GM06990 (cell line): Measurements from ENCODE around the gene LNP1.
"Not testable (repeated sequence)": the region's sequence is repeated elsewhere in the genome, so short reads cannot be mapped to it uniquely, and the experiment has no call there.

ENCODE experiments used
- DNase-seq: peaks from one replicate; pipeline ENCODE4 v3.0.0-alpha.2; 2011; ENCODE audit not compliant: insufficient read length; ENCODE audit errors: extremely low read depth
- H3K27me3 ChIP-seq: replicated peaks from 2 replicates; pipeline ENCODE4 v1.6.0; 2011; ENCODE audit warnings: low read length; ENCODE audit not compliant: control insufficient read depth, insufficient read depth
- H3K36me3 ChIP-seq: 2 replicates; pipeline ENCODE4 v1.5.1; 2011; ENCODE audit warnings: low read length; ENCODE audit not compliant: control insufficient read depth, insufficient read depth
- H3K4me3 ChIP-seq: replicated peaks from 2 replicates; pipeline ENCODE4 v1.5.1; 2011; ENCODE audit warnings: low read depth, mild to moderate bottlenecking, control low read depth, low read length
- TF ChIP-seq, protein P1 (sequence below): IDR thresholded peaks from 2 replicates; pipeline ENCODE4 v1.5.1; 2011; ENCODE audit warnings: low read length, control low read depth, mild to moderate bottlenecking, inconsistent platforms; ENCODE audit not compliant: insufficient read depth, poor library complexity, severe bottlenecking

Gene LNP1

DNA sequence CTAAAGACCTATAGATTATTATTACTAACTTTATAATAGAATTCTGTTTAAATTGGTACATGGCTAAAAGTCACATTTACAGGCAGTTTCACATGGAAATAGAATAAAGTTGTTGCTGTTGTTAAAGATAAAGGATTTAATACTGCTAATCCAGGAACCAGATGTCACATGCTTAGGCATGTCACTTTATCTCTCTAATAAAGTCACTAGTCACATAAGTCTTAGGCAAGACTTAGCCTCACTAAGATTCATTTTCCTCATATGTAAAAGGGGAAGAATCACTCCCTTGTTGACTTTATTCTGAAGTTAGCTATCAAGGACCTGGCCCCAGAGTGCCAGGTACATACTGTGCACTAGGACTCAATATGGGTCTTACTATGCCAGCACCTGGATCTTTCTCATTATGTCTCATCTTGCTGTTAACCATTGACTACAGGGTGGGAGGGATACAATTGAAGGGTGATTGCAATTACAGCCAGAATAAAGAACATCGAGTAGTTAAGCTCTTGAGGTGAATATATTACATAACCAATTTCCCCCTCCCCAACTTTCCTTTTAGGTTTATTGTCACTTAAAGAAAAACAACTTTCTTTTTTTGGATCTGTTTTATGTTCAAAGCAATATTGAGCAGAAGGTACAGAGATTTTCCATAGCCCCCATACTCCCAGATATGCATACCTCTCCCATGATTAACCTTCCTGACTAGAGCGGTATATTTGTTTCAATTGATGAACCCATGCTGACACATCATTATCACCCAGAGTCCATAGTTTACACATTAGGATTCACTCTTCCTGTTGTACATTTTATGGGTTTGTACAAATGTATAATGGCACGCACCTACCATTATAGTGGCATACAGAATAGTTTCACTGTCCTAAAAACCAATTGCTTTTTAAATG lies 36.6 kb downstream of the LNP1 start:
- TF ChIP-seq, protein P1, sequence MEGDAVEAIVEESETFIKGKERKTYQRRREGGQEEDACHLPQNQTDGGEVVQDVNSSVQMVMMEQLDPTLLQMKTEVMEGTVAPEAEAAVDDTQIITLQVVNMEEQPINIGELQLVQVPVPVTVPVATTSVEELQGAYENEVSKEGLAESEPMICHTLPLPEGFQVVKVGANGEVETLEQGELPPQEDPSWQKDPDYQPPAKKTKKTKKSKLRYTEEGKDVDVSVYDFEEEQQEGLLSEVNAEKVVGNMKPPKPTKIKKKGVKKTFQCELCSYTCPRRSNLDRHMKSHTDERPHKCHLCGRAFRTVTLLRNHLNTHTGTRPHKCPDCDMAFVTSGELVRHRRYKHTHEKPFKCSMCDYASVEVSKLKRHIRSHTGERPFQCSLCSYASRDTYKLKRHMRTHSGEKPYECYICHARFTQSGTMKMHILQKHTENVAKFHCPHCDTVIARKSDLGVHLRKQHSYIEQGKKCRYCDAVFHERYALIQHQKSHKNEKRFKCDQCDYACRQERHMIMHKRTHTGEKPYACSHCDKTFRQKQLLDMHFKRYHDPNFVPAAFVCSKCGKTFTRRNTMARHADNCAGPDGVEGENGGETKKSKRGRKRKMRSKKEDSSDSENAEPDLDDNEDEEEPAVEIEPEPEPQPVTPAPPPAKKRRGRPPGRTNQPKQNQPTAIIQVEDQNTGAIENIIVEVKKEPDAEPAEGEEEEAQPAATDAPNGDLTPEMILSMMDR: no peak
- Histone ChIP-seq H3K27me3 (no peaks in the 10 kb centered on the region), H3K4me3 (no peak overlapping the region), H3K36me3 (no peaks in the 10 kb centered on the region)
- DNase-seq: no peak

DNA sequence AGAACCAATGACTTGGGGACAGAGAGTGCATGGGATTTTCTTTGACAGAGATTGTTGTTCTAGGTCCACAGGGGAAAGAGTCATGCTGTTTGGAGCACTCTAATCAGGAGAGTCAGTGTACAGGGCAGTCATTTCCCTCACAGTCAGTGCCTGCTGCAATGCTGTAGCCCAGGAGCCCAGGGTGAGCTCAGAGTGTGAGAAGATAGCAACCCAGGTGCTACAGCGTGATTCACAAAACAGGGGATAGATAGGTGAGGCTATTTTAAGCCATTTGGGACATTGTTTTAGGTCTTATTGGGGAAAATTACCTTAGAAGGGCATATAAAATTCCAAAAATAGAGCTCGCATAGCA lies 37.3 kb downstream of the LNP1 start:
- no peaks in the 10 kb centered on the region for H3K36me3 ChIP-seq
- no peaks in the 10 kb centered on the region for H3K27me3 ChIP-seq
- DNase-seq: no peak
- TF ChIP-seq, protein P1: no peak
- no peak overlapping the region for H3K4me3 ChIP-seq

DNA sequence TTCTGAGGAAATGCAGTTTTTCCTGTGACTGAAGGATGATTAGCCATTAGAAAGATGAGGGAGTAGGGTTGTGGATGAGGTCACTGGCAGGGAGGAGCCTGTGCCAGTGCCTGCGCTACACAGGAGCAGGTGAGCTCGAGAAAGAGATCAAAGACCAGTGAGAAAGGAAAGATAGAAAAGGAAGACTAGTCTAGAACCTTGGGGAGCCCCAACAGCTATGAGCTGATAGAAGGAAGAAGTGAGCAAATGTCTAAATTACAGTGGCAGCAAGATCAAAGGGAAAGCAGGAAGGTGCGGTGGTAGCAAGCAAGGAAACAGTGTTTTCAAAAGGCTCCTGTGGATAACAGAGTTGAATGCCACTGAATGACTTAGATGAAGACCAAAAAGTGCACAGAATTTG lies 39.6 kb downstream of the LNP1 start:
- TF ChIP-seq, protein P1: no peak
- H3K4me3 ChIP-seq: no peak overlapping the region
- no peak for DNase-seq
- no peaks in the 10 kb centered on the region for H3K36me3 ChIP-seq
- no peaks in the 10 kb centered on the region for H3K27me3 ChIP-seq

DNA sequence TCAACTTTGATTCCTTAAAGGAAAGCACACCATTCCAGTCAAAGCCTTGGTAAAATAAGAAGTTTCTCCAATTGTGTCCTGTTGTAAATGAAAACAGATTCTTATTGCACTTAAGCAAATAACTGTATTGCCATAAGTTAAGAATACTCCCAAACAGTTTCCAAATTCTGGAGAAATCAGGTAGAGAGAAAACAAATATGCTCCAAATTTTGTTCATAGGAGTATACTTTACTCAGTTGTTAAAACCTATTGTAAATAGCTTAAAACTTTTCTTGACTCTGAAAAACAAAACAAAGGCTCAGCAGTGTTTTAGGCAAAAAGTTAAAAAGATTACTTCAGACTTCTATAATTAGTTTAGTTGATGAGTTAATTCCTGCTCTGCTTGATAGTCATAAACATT lies 42.4 kb downstream of the LNP1 start:
- H3K36me3 ChIP-seq: no peaks in the 10 kb centered on the region
- TF ChIP-seq, protein P1: no peak
- no peak for DNase-seq
- no peak overlapping the region for H3K4me3 ChIP-seq
- H3K27me3 ChIP-seq: no peaks in the 10 kb centered on the region

DNA sequence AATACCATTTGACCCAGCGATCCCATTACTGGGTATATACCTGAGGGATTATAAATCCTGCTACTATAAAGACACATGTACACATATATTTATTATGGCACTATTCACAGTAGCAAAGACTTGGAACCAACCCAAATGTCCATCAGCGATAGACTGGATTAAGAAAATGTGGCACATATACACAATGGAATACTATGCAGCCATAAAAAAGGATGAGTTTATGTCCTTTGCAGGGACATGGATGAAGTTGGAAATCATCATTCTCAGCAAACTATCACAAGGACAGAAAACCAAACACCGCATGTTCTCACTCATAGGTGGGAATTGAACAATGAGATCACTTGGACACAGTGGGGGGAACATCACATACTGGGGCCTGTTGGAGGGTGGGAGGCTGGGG lies 45.7 kb downstream of the LNP1 start:
- not testable (repeated sequence) for H3K36me3 ChIP-seq, H3K27me3 ChIP-seq, DNase-seq, H3K4me3 ChIP-seq

DNA sequence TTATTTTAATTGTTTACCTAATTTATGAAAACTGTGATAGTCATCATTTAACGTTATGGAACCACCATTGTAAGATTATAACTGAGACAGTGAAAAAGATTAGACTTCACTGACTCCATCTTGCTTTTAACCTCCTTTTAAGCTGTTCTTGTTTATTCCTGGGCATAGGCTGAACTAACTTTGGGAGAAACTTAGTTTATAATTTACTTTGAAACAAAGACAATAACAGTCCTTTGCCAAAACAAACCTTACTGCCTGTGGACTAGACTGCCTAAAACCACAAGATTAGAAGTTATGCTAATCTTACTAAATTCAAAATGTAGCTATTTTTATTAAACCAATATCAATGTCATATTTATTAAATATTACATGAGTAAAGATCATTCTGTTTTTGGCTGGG lies 46.7 kb downstream of the LNP1 start:
- H3K27me3 ChIP-seq: no peaks in the 10 kb centered on the region
- no peak for DNase-seq
- TF ChIP-seq, protein P1: no peak

More for the DNA sequence above, 46.7 kb downstream of the LNP1 start:
- Histone ChIP-seq H3K36me3 (no peaks in the 10 kb centered on the region), H3K4me3 (no peak overlapping the region)
